Lung (tissue), 12 donors: ENCODE measurements around the gene ZNF865. TPM values are rescaled to one million over a fixed set of nuclear protein-coding genes. Genes with fewer than 3 reads are reported as not detected.

Experiments
- ATAC-seq: fragments of 200-7000 bp; cut with Tn5 transposase; one replicate; pipeline ENCODE4 v1.9.1; 2020; ENCODE audit warnings: moderate number of reproducible peaks; ENCODE audit not compliant: insufficient read depth, low FRiP score
- DNase-seq, 3 donors: peaks; one replicate each; pipeline ENCODE4 v3.0.0-alpha.2; 2013 to 2017
- H3K27ac ChIP-seq, 2 donors: one replicate each; pipeline ENCODE4 v1.5.1; 2013; ENCODE audit warnings: mild to moderate bottlenecking in 2 of 2, moderate library complexity in 2 of 2, control low read depth in 1 of 2, inconsistent platforms in 1 of 2, low read depth in 1 of 2, low read length in 1 of 2
- H3K27me3 ChIP-seq, 3 donors: one replicate each; pipeline ENCODE4 v1.5.1; 2013; ENCODE audit warnings: low read length in 2 of 3; ENCODE audit not compliant: control insufficient read depth in 3 of 3, insufficient read depth in 3 of 3
- H3K36me3 ChIP-seq, 4 donors: one replicate each; pipeline ENCODE4 v1.5.1; 2013; ENCODE audit warnings: low read length in 4 of 4, mild to moderate bottlenecking in 1 of 4, moderate library complexity in 1 of 4; ENCODE audit not compliant: control insufficient read depth in 4 of 4, insufficient read depth in 4 of 4
- H3K4me1 ChIP-seq, 5 donors: one replicate each; pipeline ENCODE4 v1.5.1; 2013; ENCODE audit warnings: low read length in 5 of 5, mild to moderate bottlenecking in 2 of 5, moderate library complexity in 1 of 5; ENCODE audit not compliant: control insufficient read depth in 5 of 5, insufficient read depth in 5 of 5
- H3K4me3 ChIP-seq: one replicate; pipeline ENCODE4 v1.5.1; 2013; ENCODE audit warnings: mild to moderate bottlenecking, control low read depth, moderate library complexity
- H3K9ac ChIP-seq, 2 donors: one replicate each; pipeline ENCODE4 v1.5.1; 2013; ENCODE audit warnings: low read length in 2 of 2, control low read depth in 1 of 2; ENCODE audit not compliant: insufficient read depth in 1 of 2
- H3K9me3 ChIP-seq, 4 donors: one replicate each; pipeline ENCODE4 v1.5.1; 2013; ENCODE audit warnings: low read length in 3 of 4, mild to moderate bottlenecking in 1 of 4, moderate library complexity in 1 of 4; ENCODE audit not compliant: control insufficient read depth in 4 of 4, insufficient read depth in 3 of 4
- CTCF ChIP-seq: IDR thresholded peaks from 2 replicates; pipeline ENCODE4 v1.5.1; 2012; ENCODE audit warnings: mild to moderate bottlenecking; ENCODE audit errors: control extremely low read depth, extremely low read depth
- WGBS, 2 donors: extraction: QIAGEN DNeasy Blood & Tissue Kit; methylation state at CpG; one replicate each; pipeline ENCODE4 v1.1.7; 2013; 5-methylcytosine and 5-hydroxymethylcytosine counted together
- polyA plus RNA-seq, 2 donors: library from polyadenylated mRNA; stranded (reverse); fragments of 200-250 nt; gene quantifications; one replicate each; pipeline ENCODE4 v1.2.1, GENCODE V29; 2013
- total RNA-seq, 2 donors: library from RNA; depleted of rRNA in 1 of 2; stranded (reverse); fragments of >200 nt in 1 of 2; gene quantifications; one replicate each; pipeline ENCODE4 v1.2.1, GENCODE V29; 2014 to 2021
- donor health status: control.
- donor health status: control.
- donor health status: Bipolar disorder and iron deficiency.
- donor health status: healthy.
- donor health status: DM: yes; HTN: yes; CAD: no.

The ZNF865 gene
- total and polyA plus RNA-seq, 4 donors, result 5.1 to 19.3 (median 10.0) TPM

- Histone ChIP-seq H3K27ac (no peak overlapping the region), H3K9me3 (no peaks in the 10 kb centered on the region), H3K4me1 (peaks cover 0 to under 1% (median 0%) of the 10 kb centered on the region in 5 donors), H3K36me3 (peaks cover 5 to 30% (median 23%) of the 10 kb centered on the region in 4 donors), H3K9ac (no peak overlapping the region), H3K27me3 (no peaks in the 10 kb centered on the region), H3K4me3 (no peak overlapping the region)
- DNase-seq (no peak), ATAC-seq (no peak)
- no peak for TF ChIP-seq CTCF
- 94 to 95% methylated on average over 62 to 73 of the region's 73 CpGs for WGBS, 2 donors
Observed at GRCh38 chr19:55592391-55593090, 12.9 kb upstream of the ZNF865 start.

- DNase-seq, result no peak
- 91% methylated on average over 49 to 68 of the region's 68 CpGs for WGBS, 2 donors
- ATAC-seq, result no peak
Observed at GRCh38 chr19:55593096-55593772, 12.2 kb upstream of the ZNF865 start.

GRCh38 chr19:55594996-55595545 lies 10.4 kb upstream of the ZNF865 start:
- TF ChIP-seq CTCF, result no peak
- H3K36me3 ChIP-seq, result peaks cover 5 to 33% (median 23%) of the 10 kb centered on the region in 4 donors

More at GRCh38 chr19:55593096-55593772, 12.2 kb upstream of the ZNF865 start:
- Histone ChIP-seq H3K27ac (no peak overlapping the region), H3K4me3 (no peak overlapping the region), H3K9ac (no peak overlapping the region), H3K36me3 (peaks cover 5 to 33% (median 23%) of the 10 kb centered on the region in 4 donors), H3K27me3 (no peaks in the 10 kb centered on the region), H3K4me1 (no peaks in the 10 kb centered on the region), H3K9me3 (no peaks in the 10 kb centered on the region)
- no peak for TF ChIP-seq CTCF

More at GRCh38 chr19:55594996-55595545, 10.4 kb upstream of the ZNF865 start:
- 95% methylated on average over 4 of the region's 4 CpGs for WGBS, 2 donors
- Histone ChIP-seq H3K9ac (no peak overlapping the region), H3K27me3 (no peaks in the 10 kb centered on the region), H3K4me3 (no peak overlapping the region), H3K4me1 (peaks cover 0 to 4% (median 0%) of the 10 kb centered on the region in 5 donors), H3K9me3 (no peaks in the 10 kb centered on the region), H3K27ac (no peak overlapping the region)
- DNase-seq (no peak), ATAC-seq (no peak)
